Measurements from ENCODE around the gene NEURL1.
"Not testable (repeated sequence)": the region's sequence is repeated elsewhere in the genome, so short reads cannot be mapped to it uniquely, and the experiment has no call there.

NEURL1 gene

DNA sequence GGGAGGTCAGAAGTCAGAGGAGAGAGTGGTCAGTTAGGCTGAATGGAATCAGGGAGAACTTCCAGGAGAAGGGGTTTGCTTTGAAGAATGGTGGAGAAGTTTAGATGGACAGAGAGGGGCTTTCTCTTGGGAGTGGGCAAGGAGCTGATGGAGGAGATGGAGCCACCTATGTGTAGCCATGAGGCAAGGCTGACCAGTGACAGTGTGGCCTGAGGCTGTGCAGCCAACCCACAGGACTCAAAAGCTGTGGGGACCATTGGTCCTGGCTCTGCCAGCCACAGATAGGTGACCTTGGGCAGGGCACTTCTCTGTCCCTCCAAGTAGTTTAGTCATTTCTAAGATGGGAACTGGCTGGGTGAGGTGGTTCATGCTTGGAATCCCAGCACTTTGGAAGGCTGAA is 18.7 kb downstream of the NEURL1 start:
- H3K4me3 ChIP-seq (ENCODE audit: low read length), result no peak overlapping the region
- no peaks in the 10 kb centered on the region for H3K27me3 ChIP-seq (ENCODE audit: insufficient read depth, low read length)
- H3K9me3 ChIP-seq (ENCODE audit: insufficient read depth, low read depth, low read length), result no peaks in the 10 kb centered on the region
- H3K27ac ChIP-seq (ENCODE audit: low read length), result no peak overlapping the region
- H3K9ac ChIP-seq (ENCODE audit: low read depth, low read length), result no peak overlapping the region
- H3K4me1 ChIP-seq (ENCODE audit: insufficient read depth, low read length), result no peaks in the 10 kb centered on the region
- H3K36me3 ChIP-seq (ENCODE audit: insufficient read depth, low read depth, low read length), result no peaks in the 10 kb centered on the region

- H3K4me1 ChIP-seq (ENCODE audit: insufficient read depth, low read length), result no peaks in the 10 kb centered on the region
- no peak overlapping the region for H3K4me3 ChIP-seq (ENCODE audit: low read length)
- no peak overlapping the region; the same call in 1 of the 2 replicates for H3K9ac ChIP-seq (ENCODE audit: low read depth, low read length)
- H3K36me3 ChIP-seq (ENCODE audit: insufficient read depth, low read depth, low read length), result no peaks in the 10 kb centered on the region
- no peaks in the 10 kb centered on the region for H3K9me3 ChIP-seq (ENCODE audit: insufficient read depth, low read depth, low read length)
- no peaks in the 10 kb centered on the region for H3K27me3 ChIP-seq (ENCODE audit: insufficient read depth, low read length)
- H3K27ac ChIP-seq (ENCODE audit: low read length), result no peak overlapping the region
These were observed 19.3 kb downstream of the NEURL1 start for GRCh38 chr10:103512591-103513379.

GRCh38 chr10:103513380-103514060 is 20.0 kb downstream of the NEURL1 start:
- H3K27me3 ChIP-seq (ENCODE audit: insufficient read depth, low read length), result no peaks in the 10 kb centered on the region
- H3K9ac ChIP-seq (ENCODE audit: low read depth, low read length), result no peak overlapping the region
- no peak overlapping the region for H3K27ac ChIP-seq (ENCODE audit: low read length)
- no peaks in the 10 kb centered on the region for H3K36me3 ChIP-seq (ENCODE audit: insufficient read depth, low read depth, low read length)
- no peak overlapping the region for H3K4me3 ChIP-seq (ENCODE audit: low read length)
- no peaks in the 10 kb centered on the region for H3K4me1 ChIP-seq (ENCODE audit: insufficient read depth, low read length)
- no peaks in the 10 kb centered on the region for H3K9me3 ChIP-seq (ENCODE audit: insufficient read depth, low read depth, low read length)

GRCh38 chr10:103514244-103514643 is 20.7 kb downstream of the NEURL1 start:
- no peak overlapping the region for H3K4me3 ChIP-seq (ENCODE audit: low read length)
- no peaks in the 10 kb centered on the region for H3K36me3 ChIP-seq (ENCODE audit: insufficient read depth, low read depth, low read length)
- H3K9me3 ChIP-seq (ENCODE audit: insufficient read depth, low read depth, low read length), result no peaks in the 10 kb centered on the region
- H3K27ac ChIP-seq (ENCODE audit: low read length), result no peak overlapping the region
- H3K4me1 ChIP-seq (ENCODE audit: insufficient read depth, low read length), result no peaks in the 10 kb centered on the region
- H3K27me3 ChIP-seq (ENCODE audit: insufficient read depth, low read length), result no peaks in the 10 kb centered on the region
- no peak overlapping the region for H3K9ac ChIP-seq (ENCODE audit: low read depth, low read length)

GRCh38 chr10:103517234-103518085 is 24.0 kb downstream of the NEURL1 start:
- H3K27me3 ChIP-seq (ENCODE audit: insufficient read depth, low read length), result no peaks in the 10 kb centered on the region
- H3K27ac ChIP-seq (ENCODE audit: low read length), result no peak overlapping the region
- H3K36me3 ChIP-seq (ENCODE audit: insufficient read depth, low read depth, low read length), result no peaks in the 10 kb centered on the region
- no peak overlapping the region for H3K4me3 ChIP-seq (ENCODE audit: low read length)
- no peaks in the 10 kb centered on the region for H3K4me1 ChIP-seq (ENCODE audit: insufficient read depth, low read length)
- H3K9ac ChIP-seq (ENCODE audit: low read depth, low read length), result no peak overlapping the region
- no peaks in the 10 kb centered on the region for H3K9me3 ChIP-seq (ENCODE audit: insufficient read depth, low read depth, low read length)

- Histone ChIP-seq H3K4me1 (ENCODE audit: insufficient read depth, low read length) (no peaks in the 10 kb centered on the region), H3K27me3 (ENCODE audit: insufficient read depth, low read length) (no peaks in the 10 kb centered on the region), H3K36me3 (ENCODE audit: insufficient read depth, low read depth, low read length) (no peaks in the 10 kb centered on the region), H3K9me3 (ENCODE audit: insufficient read depth, low read depth, low read length) (no peaks in the 10 kb centered on the region), H3K4me3 (ENCODE audit: low read length) (no peak overlapping the region), H3K27ac (ENCODE audit: low read length) (no peak overlapping the region), H3K9ac (ENCODE audit: low read depth, low read length) (no peak overlapping the region)
These were observed 26.3 kb downstream of the NEURL1 start for GRCh38 chr10:103519798-103520197.

- not testable (repeated sequence) for H3K4me1 ChIP-seq (ENCODE audit: insufficient read depth, low read length); H3K36me3 ChIP-seq (ENCODE audit: insufficient read depth, low read depth, low read length); H3K9me3 ChIP-seq (ENCODE audit: insufficient read depth, low read depth, low read length); H3K27me3 ChIP-seq (ENCODE audit: insufficient read depth, low read length); H3K9ac ChIP-seq (ENCODE audit: low read depth, low read length); H3K27ac ChIP-seq (ENCODE audit: low read length); H3K4me3 ChIP-seq (ENCODE audit: low read length)
These were observed 28.5 kb downstream of the NEURL1 start for GRCh38 chr10:103522006-103522405.

DNA sequence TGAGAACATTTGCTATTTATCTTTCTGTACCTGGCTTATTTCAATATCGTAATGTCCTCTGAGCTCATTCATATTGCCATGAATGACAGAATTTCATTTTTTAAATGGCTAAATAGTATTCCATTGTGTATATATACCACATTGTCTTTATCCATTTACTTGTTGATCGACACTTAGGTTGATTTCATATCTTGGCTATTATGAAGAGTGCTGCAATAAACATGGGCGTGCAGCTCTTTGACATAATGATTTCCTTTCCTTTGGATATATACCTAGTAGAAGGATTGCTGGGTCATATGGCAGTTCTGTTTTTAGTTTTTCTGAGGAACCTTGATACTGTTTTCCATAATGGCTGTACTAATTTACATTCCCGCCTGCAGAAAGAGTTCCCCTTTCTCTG is 30.2 kb downstream of the NEURL1 start:
- H3K4me1 ChIP-seq (ENCODE audit: insufficient read depth, low read length), result no peaks in the 10 kb centered on the region
- H3K27ac ChIP-seq (ENCODE audit: low read length), result no peak overlapping the region
- no peaks in the 10 kb centered on the region for H3K27me3 ChIP-seq (ENCODE audit: insufficient read depth, low read length)
- no peaks in the 10 kb centered on the region for H3K9me3 ChIP-seq (ENCODE audit: insufficient read depth, low read depth, low read length)
- no peak overlapping the region for H3K4me3 ChIP-seq (ENCODE audit: low read length)
- H3K36me3 ChIP-seq (ENCODE audit: insufficient read depth, low read depth, low read length), result no peaks in the 10 kb centered on the region
- H3K9ac ChIP-seq (ENCODE audit: low read depth, low read length), result no peak overlapping the region

GRCh38 chr10:103525901-103526300 is 32.4 kb downstream of the NEURL1 start:
- Histone ChIP-seq H3K27ac (ENCODE audit: low read length) (no peak overlapping the region), H3K9ac (ENCODE audit: low read depth, low read length) (no peak overlapping the region), H3K36me3 (ENCODE audit: insufficient read depth, low read depth, low read length) (no peaks in the 10 kb centered on the region), H3K4me1 (ENCODE audit: insufficient read depth, low read length) (no peaks in the 10 kb centered on the region), H3K27me3 (ENCODE audit: insufficient read depth, low read length) (no peaks in the 10 kb centered on the region), H3K9me3 (ENCODE audit: insufficient read depth, low read depth, low read length) (peaks cover 12% of the 10 kb centered on the region), H3K4me3 (ENCODE audit: low read length) (no peak overlapping the region)

- not testable (repeated sequence) for H3K9ac ChIP-seq (ENCODE audit: low read depth, low read length); H3K4me1 ChIP-seq (ENCODE audit: insufficient read depth, low read length); H3K36me3 ChIP-seq (ENCODE audit: insufficient read depth, low read depth, low read length); H3K4me3 ChIP-seq (ENCODE audit: low read length); H3K27ac ChIP-seq (ENCODE audit: low read length); H3K27me3 ChIP-seq (ENCODE audit: insufficient read depth, low read length)
- peaks cover 12% of the 10 kb centered on the region for H3K9me3 ChIP-seq (ENCODE audit: insufficient read depth, low read depth, low read length)
These were observed 34.0 kb downstream of the NEURL1 start for GRCh38 chr10:103527476-103527875.

DNA sequence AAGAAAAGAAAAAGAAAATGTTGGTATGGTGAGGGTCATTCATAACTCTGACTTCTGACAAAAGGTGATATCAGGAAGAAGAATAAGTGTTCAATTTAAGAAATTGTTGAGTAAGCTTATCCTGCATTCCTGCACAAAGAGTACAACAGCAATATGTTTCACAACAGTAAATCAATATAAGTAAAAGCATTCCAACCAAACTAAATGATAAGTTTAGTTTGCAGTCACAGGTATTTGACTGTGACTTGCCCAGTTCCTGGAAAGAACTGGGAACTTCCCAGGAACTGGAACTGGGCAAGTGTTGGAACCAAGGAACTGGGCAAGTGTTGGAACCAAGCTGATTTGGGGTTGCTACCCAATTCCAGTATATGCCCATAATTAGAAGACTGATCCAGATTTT is 35.0 kb downstream of the NEURL1 start:
- H3K9ac ChIP-seq (ENCODE audit: low read depth, low read length), result no peak overlapping the region

More for the DNA sequence above, 35.0 kb downstream of the NEURL1 start:
- Histone ChIP-seq H3K9me3 (ENCODE audit: insufficient read depth, low read depth, low read length) (peaks cover 12% of the 10 kb centered on the region), H3K4me1 (ENCODE audit: insufficient read depth, low read length) (no peaks in the 10 kb centered on the region), H3K27me3 (ENCODE audit: insufficient read depth, low read length) (no peaks in the 10 kb centered on the region), H3K27ac (ENCODE audit: low read length) (no peak overlapping the region), H3K36me3 (ENCODE audit: insufficient read depth, low read depth, low read length) (no peaks in the 10 kb centered on the region), H3K4me3 (ENCODE audit: low read length) (no peak overlapping the region)
